GM12873 (cell line): ENCODE measurements around the gene RPGR.

Source experiments
- TF ChIP-seq, protein P1 (sequence below): IDR thresholded peaks from 2 replicates; pipeline ENCODE4 v1.5.1; 2012; ENCODE audit warnings: low read depth, mild to moderate bottlenecking, moderate library complexity, low read length, control low read depth; ENCODE audit not compliant: insufficient read depth; ENCODE audit errors: missing control alignments

Gene RPGR

DNA sequence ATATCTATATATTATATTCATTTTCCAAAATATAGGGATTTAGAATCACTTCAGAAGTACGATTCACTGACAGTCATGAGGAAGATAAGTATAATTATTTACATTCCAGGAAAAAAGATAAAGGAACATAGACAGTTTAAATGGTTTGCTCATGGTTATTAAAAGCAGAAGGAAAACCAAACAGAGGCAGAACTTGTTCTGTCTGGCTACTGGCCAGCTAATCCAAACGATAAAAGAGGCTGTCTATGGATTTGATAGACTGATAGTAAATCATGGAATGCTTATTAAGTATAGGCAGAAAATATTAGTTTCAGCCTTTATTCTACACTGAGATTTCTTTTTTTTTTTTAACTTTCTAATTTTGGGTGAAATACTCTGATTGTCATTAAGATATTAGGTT is 50.2 kb downstream of the RPGR start:
- TF ChIP-seq, protein P1, sequence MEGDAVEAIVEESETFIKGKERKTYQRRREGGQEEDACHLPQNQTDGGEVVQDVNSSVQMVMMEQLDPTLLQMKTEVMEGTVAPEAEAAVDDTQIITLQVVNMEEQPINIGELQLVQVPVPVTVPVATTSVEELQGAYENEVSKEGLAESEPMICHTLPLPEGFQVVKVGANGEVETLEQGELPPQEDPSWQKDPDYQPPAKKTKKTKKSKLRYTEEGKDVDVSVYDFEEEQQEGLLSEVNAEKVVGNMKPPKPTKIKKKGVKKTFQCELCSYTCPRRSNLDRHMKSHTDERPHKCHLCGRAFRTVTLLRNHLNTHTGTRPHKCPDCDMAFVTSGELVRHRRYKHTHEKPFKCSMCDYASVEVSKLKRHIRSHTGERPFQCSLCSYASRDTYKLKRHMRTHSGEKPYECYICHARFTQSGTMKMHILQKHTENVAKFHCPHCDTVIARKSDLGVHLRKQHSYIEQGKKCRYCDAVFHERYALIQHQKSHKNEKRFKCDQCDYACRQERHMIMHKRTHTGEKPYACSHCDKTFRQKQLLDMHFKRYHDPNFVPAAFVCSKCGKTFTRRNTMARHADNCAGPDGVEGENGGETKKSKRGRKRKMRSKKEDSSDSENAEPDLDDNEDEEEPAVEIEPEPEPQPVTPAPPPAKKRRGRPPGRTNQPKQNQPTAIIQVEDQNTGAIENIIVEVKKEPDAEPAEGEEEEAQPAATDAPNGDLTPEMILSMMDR: no peak

DNA sequence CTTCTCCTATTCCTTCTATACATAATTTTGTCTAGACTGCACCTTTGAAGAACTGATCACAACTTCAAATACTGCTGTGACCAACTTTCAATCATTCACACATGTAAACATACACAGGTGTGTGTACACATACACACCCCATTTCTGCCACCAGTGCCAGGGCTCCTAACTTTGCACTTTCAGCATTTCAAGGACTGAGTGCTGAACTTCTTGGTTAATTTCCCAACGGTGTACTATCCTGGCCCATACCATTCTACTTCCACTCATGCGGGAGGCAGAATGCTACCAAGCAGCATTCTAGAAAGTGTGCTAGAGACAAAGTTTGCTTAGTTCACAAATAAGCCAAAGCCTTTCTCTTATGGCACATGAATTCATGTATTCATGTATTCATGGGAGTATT is 51.2 kb downstream of the RPGR start:
- TF ChIP-seq, protein P1: no peak

DNA sequence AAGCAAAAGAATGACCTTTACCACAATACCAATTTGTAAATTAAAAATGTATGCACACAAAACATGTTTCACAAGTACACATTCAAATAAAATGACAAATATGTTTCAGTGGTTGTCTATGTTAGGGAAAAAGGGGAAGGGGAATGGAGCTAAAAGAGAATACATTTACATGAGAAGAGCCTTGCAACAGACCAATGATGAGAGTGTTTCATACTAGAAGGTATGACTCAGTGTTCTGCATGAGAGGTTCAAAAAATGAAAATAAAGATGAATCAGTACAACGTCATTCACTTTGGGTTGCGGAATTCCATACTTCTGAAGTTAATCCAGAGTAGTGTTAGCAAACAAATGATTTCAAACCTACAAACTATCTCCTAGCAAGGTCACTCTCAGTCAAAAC is 51.7 kb downstream of the RPGR start:
- TF ChIP-seq, protein P1: no peak

DNA sequence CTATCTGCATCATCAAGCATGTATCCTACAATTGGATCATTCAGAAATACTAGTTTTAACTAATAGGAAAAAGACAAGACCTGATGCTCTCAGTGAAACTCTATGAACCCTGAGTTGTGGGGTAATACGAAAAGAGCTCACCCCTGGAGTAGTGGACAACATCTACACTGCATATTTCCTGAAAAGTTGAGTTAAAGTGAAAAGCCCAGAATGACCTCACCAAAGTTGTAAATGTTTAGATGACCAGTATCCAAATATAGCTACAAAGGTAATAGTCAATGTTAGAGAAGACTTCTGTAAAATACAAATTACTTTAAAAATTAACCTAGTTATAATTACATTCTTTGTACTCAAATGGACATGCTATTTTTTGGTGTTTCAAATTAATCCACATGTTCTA is 53.9 kb downstream of the RPGR start:
- TF ChIP-seq, protein P1: no peak

DNA sequence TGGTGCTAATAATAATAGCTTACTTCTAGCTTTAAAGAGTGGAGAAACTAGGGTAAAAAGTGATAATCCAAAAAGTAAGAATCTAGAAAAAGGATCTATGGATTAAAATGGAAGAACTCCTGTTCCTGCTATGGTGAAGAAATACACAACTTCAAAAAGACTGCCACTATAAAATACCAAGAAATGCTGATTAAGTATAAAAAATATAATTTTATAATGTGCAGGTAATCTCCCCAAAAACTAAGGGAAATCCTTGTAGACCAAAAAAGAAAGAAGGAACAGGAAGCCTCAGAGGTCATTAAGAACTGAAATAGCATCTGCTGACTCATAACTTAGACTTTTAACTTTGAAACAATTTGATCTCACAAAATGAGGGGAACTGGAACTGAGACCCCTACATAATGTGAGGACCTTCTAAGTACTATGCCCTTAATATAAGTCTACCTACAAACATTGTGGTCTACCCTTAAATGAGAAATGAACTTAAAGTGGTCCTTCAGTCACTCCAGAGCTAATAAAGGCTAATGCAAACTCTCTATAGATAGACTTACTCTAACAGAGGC is 56.1 kb downstream of the RPGR start:
- TF ChIP-seq, protein P1: no peak

DNA sequence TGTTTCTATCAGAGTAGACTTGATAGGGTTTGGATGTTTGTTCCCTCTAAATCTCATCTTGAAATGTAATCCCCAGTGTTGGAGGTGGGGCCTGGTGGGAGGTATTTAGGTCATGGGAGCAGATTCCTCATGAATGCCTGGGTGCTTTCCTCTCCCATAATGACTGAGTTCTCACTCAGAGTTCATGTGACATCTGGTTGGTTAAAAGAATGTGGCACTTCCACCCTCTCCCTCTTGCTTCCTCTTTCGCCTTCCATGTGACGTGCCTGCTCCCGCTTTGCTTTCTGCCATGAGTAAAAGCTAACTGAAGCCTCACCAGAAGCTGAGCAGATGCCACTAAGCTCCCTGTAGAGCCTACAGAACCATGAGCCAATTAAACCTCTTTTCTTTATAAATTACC is 59.3 kb downstream of the RPGR start:
- TF ChIP-seq, protein P1: no peak

DNA sequence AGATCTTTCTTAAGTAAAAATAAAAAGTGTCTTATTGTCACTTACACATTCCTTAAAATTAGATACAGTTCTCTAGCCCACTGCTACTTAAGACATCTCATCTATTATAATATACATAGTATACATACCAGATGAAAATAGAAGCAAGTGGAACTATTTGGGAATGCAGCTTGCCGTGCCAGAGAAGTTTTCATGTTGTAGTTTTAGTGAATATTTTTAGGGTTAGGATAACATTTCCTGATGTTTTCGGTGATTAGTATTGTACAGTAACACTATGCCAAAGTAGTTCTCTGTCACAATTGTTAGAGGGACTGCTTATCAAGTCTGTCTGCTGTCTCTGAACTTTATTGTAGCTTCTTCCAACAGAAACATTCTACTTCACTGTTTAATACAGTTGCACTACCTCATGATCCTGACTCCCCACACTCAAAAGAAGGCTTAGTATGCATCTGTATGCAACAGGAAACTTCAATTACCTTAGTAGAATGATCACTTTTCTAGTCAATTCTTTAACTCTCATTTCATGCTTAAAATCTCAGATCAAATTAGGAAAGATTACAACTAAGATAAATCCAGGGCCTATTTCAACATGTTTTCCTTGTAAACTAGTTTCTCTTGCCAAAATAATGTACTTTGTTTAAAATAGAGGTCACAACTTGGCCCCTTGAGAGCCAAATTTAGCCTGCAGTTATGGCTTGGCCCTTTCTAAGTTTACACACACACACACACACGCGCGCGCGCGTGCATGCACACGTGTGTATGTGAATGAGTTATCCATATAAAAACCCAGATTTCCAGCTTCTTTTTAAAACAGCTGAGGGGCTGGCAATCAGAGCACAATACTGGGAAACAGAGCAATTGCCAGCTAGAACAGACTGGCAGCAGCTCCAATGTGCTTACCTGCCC is 64.3 kb downstream of the RPGR start:
- TF ChIP-seq, protein P1: no peak
